ENCODE data around the gene TMEM40. TPM values are rescaled to one million over a fixed set of nuclear protein-coding genes. Genes with fewer than 3 reads are reported as not detected.

Gene TMEM40
- total and polyA plus RNA-seq, 9 of the 15 experiments (the other 6 are each of a cell fraction or from before 2014, with no cell fraction given) = 0.11 to 0.31 (median 0.14) TPM; not detected in 6

DNA sequence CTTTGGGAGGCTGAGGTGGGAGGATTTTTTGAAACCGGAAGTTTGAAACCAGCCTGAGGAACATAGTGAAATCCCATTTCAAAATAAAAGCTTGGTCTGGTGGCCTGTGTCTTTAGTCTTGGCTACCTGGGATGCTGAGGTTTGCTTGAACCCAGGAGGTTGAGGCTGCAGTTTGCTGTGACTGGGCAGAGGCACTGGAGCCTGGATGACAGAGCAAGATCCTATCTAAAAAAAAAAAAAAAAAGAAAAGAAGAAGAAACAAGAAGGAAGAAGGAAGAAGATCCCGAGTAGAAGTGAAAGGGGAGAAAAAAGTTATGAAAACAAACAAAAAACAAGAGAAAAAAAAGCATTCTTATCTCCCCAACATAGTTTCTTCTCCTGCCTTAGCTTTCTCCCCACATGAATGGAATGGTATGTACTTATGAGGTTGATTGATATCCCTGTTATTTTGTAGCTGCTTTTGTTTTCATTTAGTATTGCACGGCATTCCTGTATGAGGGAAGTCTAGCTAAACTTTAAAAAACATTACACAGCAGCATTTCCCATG is 42.4 kb downstream of the TMEM40 start (continued):
- TF ChIP-seq, protein P1, sequence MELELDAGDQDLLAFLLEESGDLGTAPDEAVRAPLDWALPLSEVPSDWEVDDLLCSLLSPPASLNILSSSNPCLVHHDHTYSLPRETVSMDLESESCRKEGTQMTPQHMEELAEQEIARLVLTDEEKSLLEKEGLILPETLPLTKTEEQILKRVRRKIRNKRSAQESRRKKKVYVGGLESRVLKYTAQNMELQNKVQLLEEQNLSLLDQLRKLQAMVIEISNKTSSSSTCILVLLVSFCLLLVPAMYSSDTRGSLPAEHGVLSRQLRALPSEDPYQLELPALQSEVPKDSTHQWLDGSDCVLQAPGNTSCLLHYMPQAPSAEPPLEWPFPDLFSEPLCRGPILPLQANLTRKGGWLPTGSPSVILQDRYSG (tag; conservative IDR thresholded peaks at IDR 0.05; ENCODE audit: low read depth) = no peak
- TF ChIP-seq ZNF140 (CRISPR knock-in tag; IDR thresholded peaks at IDR 0.05) (no peak), RBM25 (IDR thresholded peaks at IDR 0.05; ENCODE audit: low read depth, low read length, severe bottlenecking) (no peak), FIP1L1 (IDR thresholded peaks at IDR 0.05; ENCODE audit: low read depth, low read length, poor library complexity, severe bottlenecking) (no peak), TARDBP (IDR thresholded peaks at IDR 0.05) (no peak), TEAD2 (tag; IDR thresholded peaks at IDR 0.05) (no peak), NFE2L1 (tag; IDR thresholded peaks at IDR 0.05; ENCODE audit: borderline replicate concordance, low read depth) (no peak), ZNF274 (IDR thresholded peaks at IDR 0.05; ENCODE audit: borderline replicate concordance, low read depth, low read length) (no peak), CBX3 (IDR thresholded peaks at IDR 0.05; ENCODE audit: borderline replicate concordance in 1 of 2, low read length in 2 of 2) (no peak)
- TF ChIP-seq, protein P2, sequence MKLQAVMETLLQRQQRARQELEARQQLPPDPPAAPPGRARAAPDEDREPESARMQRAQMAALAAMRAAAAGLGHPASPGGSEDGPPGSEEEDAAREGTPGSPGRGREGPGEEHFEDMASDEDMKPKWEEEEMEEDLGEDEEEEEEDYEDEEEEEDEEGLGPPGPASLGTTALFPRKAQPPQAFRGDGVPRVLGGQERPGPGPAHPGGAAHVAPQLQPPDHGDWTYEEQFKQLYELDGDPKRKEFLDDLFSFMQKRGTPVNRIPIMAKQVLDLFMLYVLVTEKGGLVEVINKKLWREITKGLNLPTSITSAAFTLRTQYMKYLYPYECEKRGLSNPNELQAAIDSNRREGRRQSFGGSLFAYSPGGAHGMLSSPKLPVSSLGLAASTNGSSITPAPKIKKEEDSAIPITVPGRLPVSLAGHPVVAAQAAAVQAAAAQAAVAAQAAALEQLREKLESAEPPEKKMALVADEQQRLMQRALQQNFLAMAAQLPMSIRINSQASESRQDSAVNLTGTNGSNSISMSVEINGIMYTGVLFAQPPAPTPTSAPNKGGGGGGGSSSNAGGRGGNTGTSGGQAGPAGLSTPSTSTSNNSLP (IDR thresholded peaks at IDR 0.05; ENCODE audit: borderline replicate concordance, low read depth, low read length) = no peak
- TF ChIP-seq, protein P3, sequence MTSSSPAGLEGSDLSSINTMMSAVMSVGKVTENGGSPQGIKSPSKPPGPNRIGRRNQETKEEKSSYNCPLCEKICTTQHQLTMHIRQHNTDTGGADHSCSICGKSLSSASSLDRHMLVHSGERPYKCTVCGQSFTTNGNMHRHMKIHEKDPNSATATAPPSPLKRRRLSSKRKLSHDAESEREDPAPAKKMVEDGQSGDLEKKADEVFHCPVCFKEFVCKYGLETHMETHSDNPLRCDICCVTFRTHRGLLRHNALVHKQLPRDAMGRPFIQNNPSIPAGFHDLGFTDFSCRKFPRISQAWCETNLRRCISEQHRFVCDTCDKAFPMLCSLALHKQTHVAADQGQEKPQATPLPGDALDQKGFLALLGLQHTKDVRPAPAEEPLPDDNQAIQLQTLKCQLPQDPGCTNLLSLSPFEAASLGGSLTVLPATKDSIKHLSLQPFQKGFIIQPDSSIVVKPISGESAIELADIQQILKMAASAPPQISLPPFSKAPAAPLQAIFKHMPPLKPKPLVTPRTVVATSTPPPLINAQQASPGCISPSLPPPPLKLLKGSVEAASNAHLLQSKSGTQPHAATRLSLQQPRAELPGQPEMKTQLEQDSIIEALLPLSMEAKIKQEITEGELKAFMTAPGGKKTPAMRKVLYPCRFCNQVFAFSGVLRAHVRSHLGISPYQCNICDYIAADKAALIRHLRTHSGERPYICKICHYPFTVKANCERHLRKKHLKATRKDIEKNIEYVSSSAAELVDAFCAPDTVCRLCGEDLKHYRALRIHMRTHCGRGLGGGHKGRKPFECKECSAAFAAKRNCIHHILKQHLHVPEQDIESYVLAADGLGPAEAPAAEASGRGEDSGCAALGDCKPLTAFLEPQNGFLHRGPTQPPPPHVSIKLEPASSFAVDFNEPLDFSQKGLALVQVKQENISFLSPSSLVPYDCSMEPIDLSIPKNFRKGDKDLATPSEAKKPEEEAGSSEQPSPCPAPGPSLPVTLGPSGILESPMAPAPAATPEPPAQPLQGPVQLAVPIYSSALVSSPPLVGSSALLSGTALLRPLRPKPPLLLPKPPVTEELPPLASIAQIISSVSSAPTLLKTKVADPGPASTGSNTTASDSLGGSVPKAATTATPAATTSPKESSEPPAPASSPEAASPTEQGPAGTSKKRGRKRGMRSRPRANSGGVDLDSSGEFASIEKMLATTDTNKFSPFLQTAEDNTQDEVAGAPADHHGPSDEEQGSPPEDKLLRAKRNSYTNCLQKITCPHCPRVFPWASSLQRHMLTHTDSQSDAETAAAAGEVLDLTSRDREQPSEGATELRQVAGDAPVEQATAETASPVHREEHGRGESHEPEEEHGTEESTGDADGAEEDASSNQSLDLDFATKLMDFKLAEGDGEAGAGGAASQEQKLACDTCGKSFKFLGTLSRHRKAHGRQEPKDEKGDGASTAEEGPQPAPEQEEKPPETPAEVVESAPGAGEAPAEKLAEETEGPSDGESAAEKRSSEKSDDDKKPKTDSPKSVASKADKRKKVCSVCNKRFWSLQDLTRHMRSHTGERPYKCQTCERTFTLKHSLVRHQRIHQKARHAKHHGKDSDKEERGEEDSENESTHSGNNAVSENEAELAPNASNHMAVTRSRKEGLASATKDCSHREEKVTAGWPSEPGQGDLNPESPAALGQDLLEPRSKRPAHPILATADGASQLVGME (CRISPR knock-in tag; IDR thresholded peaks at IDR 0.05) = no peak
- TF ChIP-seq, protein P4, sequence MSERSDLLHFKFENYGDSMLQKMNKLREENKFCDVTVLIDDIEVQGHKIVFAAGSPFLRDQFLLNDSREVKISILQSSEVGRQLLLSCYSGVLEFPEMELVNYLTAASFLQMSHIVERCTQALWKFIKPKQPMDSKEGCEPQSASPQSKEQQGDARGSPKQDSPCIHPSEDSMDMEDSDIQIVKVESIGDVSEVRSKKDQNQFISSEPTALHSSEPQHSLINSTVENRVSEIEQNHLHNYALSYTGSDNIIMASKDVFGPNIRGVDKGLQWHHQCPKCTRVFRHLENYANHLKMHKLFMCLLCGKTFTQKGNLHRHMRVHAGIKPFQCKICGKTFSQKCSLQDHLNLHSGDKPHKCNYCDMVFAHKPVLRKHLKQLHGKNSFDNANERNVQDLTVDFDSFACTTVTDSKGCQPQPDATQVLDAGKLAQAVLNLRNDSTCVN (CRISPR knock-in tag; IDR thresholded peaks at IDR 0.05) = no peak
- TF ChIP-seq, protein P5, sequence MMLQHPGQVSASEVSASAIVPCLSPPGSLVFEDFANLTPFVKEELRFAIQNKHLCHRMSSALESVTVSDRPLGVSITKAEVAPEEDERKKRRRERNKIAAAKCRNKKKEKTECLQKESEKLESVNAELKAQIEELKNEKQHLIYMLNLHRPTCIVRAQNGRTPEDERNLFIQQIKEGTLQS (IDR thresholded peaks at IDR 0.05) = no peak
- TF ChIP-seq, protein P5 (CRISPR knock-in tag; conservative IDR thresholded peaks at IDR 0.05) = no peak
- TF ChIP-seq, protein P6, sequence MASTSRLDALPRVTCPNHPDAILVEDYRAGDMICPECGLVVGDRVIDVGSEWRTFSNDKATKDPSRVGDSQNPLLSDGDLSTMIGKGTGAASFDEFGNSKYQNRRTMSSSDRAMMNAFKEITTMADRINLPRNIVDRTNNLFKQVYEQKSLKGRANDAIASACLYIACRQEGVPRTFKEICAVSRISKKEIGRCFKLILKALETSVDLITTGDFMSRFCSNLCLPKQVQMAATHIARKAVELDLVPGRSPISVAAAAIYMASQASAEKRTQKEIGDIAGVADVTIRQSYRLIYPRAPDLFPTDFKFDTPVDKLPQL (IDR thresholded peaks at IDR 0.05; ENCODE audit: extremely low read depth, insufficient read length) = no peak
